Left lung (tissue), 10 donors: ENCODE measurements around the gene GRM7. TPM values are rescaled to one million over a fixed set of nuclear protein-coding genes. Genes with fewer than 3 reads are reported as not detected.

ENCODE experiments used
- ATAC-seq: fragments of 200-7000 bp; cut with Tn5 transposase; one replicate; pipeline ENCODE4 v1.9.1; 2020; ENCODE audit warnings: moderate library complexity
- DNase-seq, 4 donors: peaks; one replicate each; pipeline ENCODE4 v3.0.0-alpha.2; 2013 to 2020
- H3K27ac ChIP-seq, 2 donors: fragments of 200-600 bp; sonication (generic) in 1 of 2; one replicate each; pipeline versions ENCODE4 v1.5.0 to v1.8.0; 2020 to 2021
- H3K27me3 ChIP-seq, 2 donors: fragments of 200-600 bp; sonication (generic) in 1 of 2; one replicate each; pipeline versions ENCODE4 v1.5.0 to v1.8.0; 2020 to 2021
- H3K36me3 ChIP-seq, 2 donors: fragments of 200-600 bp; sonication (generic) in 1 of 2; one replicate each; pipeline versions ENCODE4 v1.5.0 to v1.8.0; 2020 to 2021
- H3K4me1 ChIP-seq, 2 donors: fragments of 200-600 bp; one replicate each; pipeline ENCODE4 v1.8.0; 2021
- H3K4me3 ChIP-seq, 2 donors: fragments of 200-600 bp; sonication (generic) in 1 of 2; one replicate each; pipeline versions ENCODE4 v1.5.0 to v1.8.0; 2020 to 2021; ENCODE audit warnings: mild to moderate bottlenecking in 1 of 2
- H3K9me3 ChIP-seq, 2 donors: fragments of 200-600 bp; sonication (generic) in 1 of 2; one replicate each; pipeline versions ENCODE4 v1.5.0 to v1.8.0; 2020 to 2021
- intact Hi-C, 2 donors: fragments of 100-400 bp; cut with DNase I; formaldehyde crosslinking; loops; one replicate each; pipeline versions ENCODE4 v1.11.2 to v1.14.2; 2022
- polyA plus RNA-seq, 6 donors: library from polyadenylated mRNA; unstranded; fragments of 120-200 nt; gene quantifications; one replicate each; pipeline ENCODE4 v1.2.1, GENCODE V29; 2013; ENCODE audit not compliant: insufficient read length in 6 of 6
- total RNA-seq, 2 donors: library from RNA; stranded (reverse); fragmentation: NEBNext Ultra II Directional; extraction: Animal tissue kit (Norgen Biotek cat#: 25700); gene quantifications; one replicate each; pipeline ENCODE4 v1.2.1, GENCODE V29; 2021
- TF ChIP-seq, protein P1 (sequence below), 2 donors: fragments of 200-600 bp; sonication (generic) in 1 of 2; IDR thresholded peaks; one replicate each; pipeline versions ENCODE4 v1.5.0 to v1.8.0; 2021; ENCODE audit warnings: antibody characterized with exemption in 2 of 2
- donor health status: DM: no; HTN: yes; CAD: no.
- donor health status: DM: no; HTN: no; CAD: no.

GRM7 gene
- total and polyA plus RNA-seq, 8 donors: 0.04 to 0.72 (median 0.27) TPM

GRCh38 chr3:7766530-7766929, 905.6 kb downstream of the GRM7 start:
- intact Hi-C loops: no loop called here
- Histone ChIP-seq H3K27me3 (no peaks in the 10 kb centered on the region), H3K4me1 (no peaks in the 10 kb centered on the region), H3K36me3 (no peaks in the 10 kb centered on the region), H3K4me3 (no peak overlapping the region), H3K27ac (no peak overlapping the region), H3K9me3 (peaks cover 0 to 2% of the 10 kb centered on the region in 2 donors)
- ATAC-seq: peak; percentile 41
- TF ChIP-seq, protein P1, sequence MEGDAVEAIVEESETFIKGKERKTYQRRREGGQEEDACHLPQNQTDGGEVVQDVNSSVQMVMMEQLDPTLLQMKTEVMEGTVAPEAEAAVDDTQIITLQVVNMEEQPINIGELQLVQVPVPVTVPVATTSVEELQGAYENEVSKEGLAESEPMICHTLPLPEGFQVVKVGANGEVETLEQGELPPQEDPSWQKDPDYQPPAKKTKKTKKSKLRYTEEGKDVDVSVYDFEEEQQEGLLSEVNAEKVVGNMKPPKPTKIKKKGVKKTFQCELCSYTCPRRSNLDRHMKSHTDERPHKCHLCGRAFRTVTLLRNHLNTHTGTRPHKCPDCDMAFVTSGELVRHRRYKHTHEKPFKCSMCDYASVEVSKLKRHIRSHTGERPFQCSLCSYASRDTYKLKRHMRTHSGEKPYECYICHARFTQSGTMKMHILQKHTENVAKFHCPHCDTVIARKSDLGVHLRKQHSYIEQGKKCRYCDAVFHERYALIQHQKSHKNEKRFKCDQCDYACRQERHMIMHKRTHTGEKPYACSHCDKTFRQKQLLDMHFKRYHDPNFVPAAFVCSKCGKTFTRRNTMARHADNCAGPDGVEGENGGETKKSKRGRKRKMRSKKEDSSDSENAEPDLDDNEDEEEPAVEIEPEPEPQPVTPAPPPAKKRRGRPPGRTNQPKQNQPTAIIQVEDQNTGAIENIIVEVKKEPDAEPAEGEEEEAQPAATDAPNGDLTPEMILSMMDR (IDR thresholded peaks at IDR 0.05): no peak
- no peak for DNase-seq

GRCh38 chr3:7779331-7779730, 918.4 kb downstream of the GRM7 start:
- no peaks in the 10 kb centered on the region for H3K4me1 ChIP-seq
- no peaks in the 10 kb centered on the region for H3K27me3 ChIP-seq
- no peaks in the 10 kb centered on the region for H3K36me3 ChIP-seq
- TF ChIP-seq, protein P1 (IDR thresholded peaks at IDR 0.05): no peak
- no peak overlapping the region for H3K27ac ChIP-seq
- H3K9me3 ChIP-seq: peaks cover 0 to 2% of the 10 kb centered on the region in 2 donors
- intact Hi-C loops: no loop called here
- H3K4me3 ChIP-seq: no peak overlapping the region
- ATAC-seq (no peak), DNase-seq (no peak)

GRCh38 chr3:7781395-7781794, 920.5 kb downstream of the GRM7 start:
- DNase-seq: no peak
- no peak overlapping the region for H3K4me3 ChIP-seq
- no peak for ATAC-seq
- H3K27me3 ChIP-seq: no peaks in the 10 kb centered on the region
- intact Hi-C loops: no loop called here
- peaks cover 0 to 2% of the 10 kb centered on the region in 2 donors for H3K9me3 ChIP-seq
- no peak overlapping the region for H3K27ac ChIP-seq
- no peaks in the 10 kb centered on the region for H3K4me1 ChIP-seq
- TF ChIP-seq, protein P1 (IDR thresholded peaks at IDR 0.05): no peak
- H3K36me3 ChIP-seq: no peaks in the 10 kb centered on the region

DNA sequence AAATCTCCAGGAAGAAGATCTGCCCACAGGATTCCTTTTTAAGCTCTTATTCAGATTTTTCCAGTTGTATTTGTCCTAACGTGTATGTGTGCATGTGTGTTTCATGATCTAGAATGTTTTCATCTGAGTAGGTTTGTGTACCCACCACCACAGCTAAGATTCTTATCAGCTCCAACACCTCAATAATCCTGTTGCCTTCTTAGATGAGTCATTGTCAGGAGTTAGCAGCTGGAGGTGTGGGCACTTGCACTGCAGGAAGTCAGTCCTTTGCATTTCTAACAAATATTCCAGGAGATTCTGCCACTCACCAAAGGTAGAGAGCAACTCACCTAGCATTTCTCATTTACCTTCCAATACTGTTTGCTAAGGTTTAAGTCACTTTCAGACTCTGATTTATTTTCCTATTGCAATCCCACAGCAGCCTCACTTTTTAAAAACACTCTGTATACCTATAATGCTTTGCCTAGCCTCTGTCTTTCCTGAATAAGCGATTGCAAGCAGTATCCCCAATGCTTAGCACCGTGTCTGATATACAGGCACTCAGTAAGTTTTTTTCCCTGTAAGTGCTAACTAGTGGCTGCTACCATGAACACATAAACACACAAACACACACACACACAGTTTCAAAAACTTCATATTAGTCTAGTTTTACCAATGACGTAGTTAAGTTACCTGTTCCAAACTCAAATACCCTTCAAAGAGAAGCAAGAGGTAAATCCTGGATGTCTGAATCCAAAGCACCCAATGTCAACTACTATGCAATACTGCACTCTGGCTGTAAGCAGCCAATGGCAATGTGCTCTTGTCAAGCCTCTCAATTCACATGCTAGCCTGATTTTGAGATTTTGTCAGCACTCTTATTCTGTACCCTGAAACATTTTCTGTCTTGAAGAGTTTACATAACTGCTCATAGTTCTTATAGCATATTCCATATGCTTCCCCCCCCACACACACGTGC, 927.2 kb downstream of the GRM7 start:
- TF ChIP-seq, protein P1 (IDR thresholded peaks at IDR 0.05): peak in 1 of 2 donors; percentile 13
- ATAC-seq (peak; percentile 95), DNase-seq (peak in 1 of 4 donors; percentile 18)
- Histone ChIP-seq H3K9me3 (peaks cover 0 to 2% of the 10 kb centered on the region in 2 donors), H3K27me3 (no peaks in the 10 kb centered on the region), H3K4me1 (no peaks in the 10 kb centered on the region), H3K4me3 (no peak overlapping the region), H3K27ac (no peak overlapping the region), H3K36me3 (no peaks in the 10 kb centered on the region)
- intact Hi-C loops: no loop called here

GRCh38 chr3:7788881-7789280, 928.0 kb downstream of the GRM7 start:
- Histone ChIP-seq H3K9me3 (peaks cover 0 to 1% of the 10 kb centered on the region in 2 donors), H3K4me3 (no peak overlapping the region), H3K27me3 (no peaks in the 10 kb centered on the region), H3K36me3 (no peaks in the 10 kb centered on the region), H3K27ac (no peak overlapping the region), H3K4me1 (no peaks in the 10 kb centered on the region)
- TF ChIP-seq, protein P1 (IDR thresholded peaks at IDR 0.05): no peak
- DNase-seq (no peak), ATAC-seq (peak; percentile 41)
- intact Hi-C loops: no loop called here
